Measurements from ENCODE around the gene IPO8.

Gene IPO8

GRCh38 chr12:30695199-30696102 is at the start of gene IPO8:
TSS of gene IPO8 (minus strand) at chr12:30695869. CDS start at chr12:30695647, 222 bp downstream.
- Histone ChIP-seq H3K27me3 (ENCODE audit: control insufficient read depth, insufficient read depth, low read length) (no peaks in the 10 kb centered on the region), H3K4me3 (ENCODE audit: low read length) (peak within 1 kb of the TSS; percentile 97), H3K9me3 (ENCODE audit: control insufficient read depth, low read length) (no peaks in the 10 kb centered on the region), H3K36me3 (ENCODE audit: control insufficient read depth, insufficient read depth, low read length) (no peaks in the 10 kb centered on the region), H3K4me1 (ENCODE audit: control insufficient read depth, insufficient read depth, low read length) (peaks cover 14% of the 10 kb centered on the region), H3K9ac (ENCODE audit: low read length) (peak within 1 kb of the TSS; percentile 96)

GRCh38 chr12:30744321-30744720 is 48.7 kb upstream of the IPO8 start:
- Histone ChIP-seq H3K27me3 (ENCODE audit: control insufficient read depth, insufficient read depth, low read length) (no peaks in the 10 kb centered on the region), H3K4me3 (ENCODE audit: low read length) (no peak overlapping the region), H3K9ac (ENCODE audit: low read length) (no peak overlapping the region), H3K36me3 (ENCODE audit: control insufficient read depth, insufficient read depth, low read length) (no peaks in the 10 kb centered on the region), H3K9me3 (ENCODE audit: control insufficient read depth, low read length) (no peaks in the 10 kb centered on the region), H3K4me1 (ENCODE audit: control insufficient read depth, insufficient read depth, low read length) (no peaks in the 10 kb centered on the region)

GRCh38 chr12:30740274-30740673 is 44.6 kb upstream of the IPO8 start:
- H3K4me1 ChIP-seq (ENCODE audit: control insufficient read depth, insufficient read depth, low read length), result no peaks in the 10 kb centered on the region
- no peaks in the 10 kb centered on the region for H3K27me3 ChIP-seq (ENCODE audit: control insufficient read depth, insufficient read depth, low read length)
- no peaks in the 10 kb centered on the region for H3K9me3 ChIP-seq (ENCODE audit: control insufficient read depth, low read length)
- no peak overlapping the region for H3K9ac ChIP-seq (ENCODE audit: low read length)
- no peaks in the 10 kb centered on the region for H3K36me3 ChIP-seq (ENCODE audit: control insufficient read depth, insufficient read depth, low read length)
- no peak overlapping the region for H3K4me3 ChIP-seq (ENCODE audit: low read length)

- H3K9me3 ChIP-seq (ENCODE audit: control insufficient read depth, low read length), result no peaks in the 10 kb centered on the region
- no peaks in the 10 kb centered on the region for H3K36me3 ChIP-seq (ENCODE audit: control insufficient read depth, insufficient read depth, low read length)
- H3K27me3 ChIP-seq (ENCODE audit: control insufficient read depth, insufficient read depth, low read length), result no peaks in the 10 kb centered on the region
- no peak overlapping the region for H3K9ac ChIP-seq (ENCODE audit: low read length)
- H3K4me3 ChIP-seq (ENCODE audit: low read length), result no peak overlapping the region
- H3K4me1 ChIP-seq (ENCODE audit: control insufficient read depth, insufficient read depth, low read length), result no peaks in the 10 kb centered on the region
Measured at GRCh38 chr12:30739020-30739419, 43.4 kb upstream of the IPO8 start.

- Histone ChIP-seq H3K27me3 (ENCODE audit: control insufficient read depth, insufficient read depth, low read length) (no peaks in the 10 kb centered on the region), H3K9me3 (ENCODE audit: control insufficient read depth, low read length) (no peaks in the 10 kb centered on the region), H3K4me1 (ENCODE audit: control insufficient read depth, insufficient read depth, low read length) (no peaks in the 10 kb centered on the region), H3K4me3 (ENCODE audit: low read length) (no peak overlapping the region), H3K9ac (ENCODE audit: low read length) (no peak overlapping the region), H3K36me3 (ENCODE audit: control insufficient read depth, insufficient read depth, low read length) (no peaks in the 10 kb centered on the region)
Measured at GRCh38 chr12:30732954-30733637, 37.4 kb upstream of the IPO8 start.

GRCh38 chr12:30730011-30730410 is 34.3 kb upstream of the IPO8 start:
- H3K27me3 ChIP-seq (ENCODE audit: control insufficient read depth, insufficient read depth, low read length), result no peaks in the 10 kb centered on the region
- H3K36me3 ChIP-seq (ENCODE audit: control insufficient read depth, insufficient read depth, low read length), result no peaks in the 10 kb centered on the region
- no peak overlapping the region for H3K4me3 ChIP-seq (ENCODE audit: low read length)
- no peak overlapping the region for H3K9ac ChIP-seq (ENCODE audit: low read length)
- H3K9me3 ChIP-seq (ENCODE audit: control insufficient read depth, low read length), result no peaks in the 10 kb centered on the region
- no peaks in the 10 kb centered on the region for H3K4me1 ChIP-seq (ENCODE audit: control insufficient read depth, insufficient read depth, low read length)

- no peaks in the 10 kb centered on the region for H3K36me3 ChIP-seq (ENCODE audit: control insufficient read depth, insufficient read depth, low read length)
- no peak overlapping the region for H3K4me3 ChIP-seq (ENCODE audit: low read length)
- H3K9ac ChIP-seq (ENCODE audit: low read length), result no peak overlapping the region
Measured at GRCh38 chr12:30729547-30729946, 33.9 kb upstream of the IPO8 start.

GRCh38 chr12:30726647-30727046 is 31.0 kb upstream of the IPO8 start:
- H3K4me3 ChIP-seq (ENCODE audit: low read length), result no peak overlapping the region
- no peaks in the 10 kb centered on the region for H3K9me3 ChIP-seq (ENCODE audit: control insufficient read depth, low read length)
- no peaks in the 10 kb centered on the region for H3K4me1 ChIP-seq (ENCODE audit: control insufficient read depth, insufficient read depth, low read length)
- H3K36me3 ChIP-seq (ENCODE audit: control insufficient read depth, insufficient read depth, low read length), result no peaks in the 10 kb centered on the region
- H3K27me3 ChIP-seq (ENCODE audit: control insufficient read depth, insufficient read depth, low read length), result no peaks in the 10 kb centered on the region
- H3K9ac ChIP-seq (ENCODE audit: low read length), result no peak overlapping the region

More at GRCh38 chr12:30729547-30729946, 33.9 kb upstream of the IPO8 start:
- H3K9me3 ChIP-seq (ENCODE audit: control insufficient read depth, low read length), result no peaks in the 10 kb centered on the region
- no peaks in the 10 kb centered on the region for H3K27me3 ChIP-seq (ENCODE audit: control insufficient read depth, insufficient read depth, low read length)
- H3K4me1 ChIP-seq (ENCODE audit: control insufficient read depth, insufficient read depth, low read length), result no peaks in the 10 kb centered on the region

GRCh38 chr12:30725739-30726138 is 30.1 kb upstream of the IPO8 start:
- Histone ChIP-seq H3K27me3 (ENCODE audit: control insufficient read depth, insufficient read depth, low read length) (no peaks in the 10 kb centered on the region), H3K9ac (ENCODE audit: low read length) (no peak overlapping the region), H3K4me3 (ENCODE audit: low read length) (no peak overlapping the region), H3K9me3 (ENCODE audit: control insufficient read depth, low read length) (no peaks in the 10 kb centered on the region), H3K36me3 (ENCODE audit: control insufficient read depth, insufficient read depth, low read length) (no peaks in the 10 kb centered on the region), H3K4me1 (ENCODE audit: control insufficient read depth, insufficient read depth, low read length) (no peaks in the 10 kb centered on the region)

GRCh38 chr12:30719060-30719459 is 23.4 kb upstream of the IPO8 start:
- H3K9ac ChIP-seq (ENCODE audit: low read length), result no peak overlapping the region
- no peaks in the 10 kb centered on the region for H3K36me3 ChIP-seq (ENCODE audit: control insufficient read depth, insufficient read depth, low read length)
- H3K27me3 ChIP-seq (ENCODE audit: control insufficient read depth, insufficient read depth, low read length), result no peaks in the 10 kb centered on the region

GRCh38 chr12:30707613-30708342 is 12.1 kb upstream of the IPO8 start:
- no peak overlapping the region for H3K9ac ChIP-seq (ENCODE audit: low read length)
- H3K9me3 ChIP-seq (ENCODE audit: control insufficient read depth, low read length), result no peaks in the 10 kb centered on the region

More at GRCh38 chr12:30719060-30719459, 23.4 kb upstream of the IPO8 start:
- Histone ChIP-seq H3K9me3 (ENCODE audit: control insufficient read depth, low read length) (no peaks in the 10 kb centered on the region), H3K4me3 (ENCODE audit: low read length) (no peak overlapping the region), H3K4me1 (ENCODE audit: control insufficient read depth, insufficient read depth, low read length) (no peaks in the 10 kb centered on the region)

GRCh38 chr12:30706476-30706875 is 10.8 kb upstream of the IPO8 start:
- H3K4me3 ChIP-seq (ENCODE audit: low read length), result no peak overlapping the region
- H3K9ac ChIP-seq (ENCODE audit: low read length), result no peak overlapping the region
- H3K27me3 ChIP-seq (ENCODE audit: control insufficient read depth, insufficient read depth, low read length), result no peaks in the 10 kb centered on the region
- no peaks in the 10 kb centered on the region for H3K36me3 ChIP-seq (ENCODE audit: control insufficient read depth, insufficient read depth, low read length)
- H3K4me1 ChIP-seq (ENCODE audit: control insufficient read depth, insufficient read depth, low read length), result no peaks in the 10 kb centered on the region
- no peaks in the 10 kb centered on the region for H3K9me3 ChIP-seq (ENCODE audit: control insufficient read depth, low read length)

More at GRCh38 chr12:30707613-30708342, 12.1 kb upstream of the IPO8 start:
- Histone ChIP-seq H3K27me3 (ENCODE audit: control insufficient read depth, insufficient read depth, low read length) (no peaks in the 10 kb centered on the region), H3K36me3 (ENCODE audit: control insufficient read depth, insufficient read depth, low read length) (no peaks in the 10 kb centered on the region), H3K4me1 (ENCODE audit: control insufficient read depth, insufficient read depth, low read length) (no peaks in the 10 kb centered on the region), H3K4me3 (ENCODE audit: low read length) (no peak overlapping the region)
